NCI-H187 treated with DMSO at 0.1 percent for 48 hours (cell line): ENCODE data around the gene AKAP13.

ENCODE experiments used
- DNase-seq: peaks from one replicate; lab custom pipeline; 2025; lab: John Stamatoyannopoulos, UW

The AKAP13 gene

GRCh38 chr15:85539491-85539890 is 159.1 kb downstream of the AKAP13 start:
- no peak for DNase-seq

- no peak for DNase-seq
Measured at GRCh38 chr15:85540085-85540797, 159.8 kb downstream of the AKAP13 start.

- no peak for DNase-seq
Measured at GRCh38 chr15:85541744-85542143, 161.3 kb downstream of the AKAP13 start.

GRCh38 chr15:85542488-85542887 is 162.1 kb downstream of the AKAP13 start:
- no peak for DNase-seq

- DNase-seq, result no peak
Measured at GRCh38 chr15:85542895-85543331, 162.5 kb downstream of the AKAP13 start.

GRCh38 chr15:85543741-85544155 is 163.3 kb downstream of the AKAP13 start:
- DNase-seq, result peak; percentile 69

GRCh38 chr15:85545185-85545584 is 164.8 kb downstream of the AKAP13 start:
- DNase-seq, result no peak

- DNase-seq, result no peak
Measured at GRCh38 chr15:85545752-85546151, 165.3 kb downstream of the AKAP13 start.

GRCh38 chr15:85547386-85547785 is 167.0 kb downstream of the AKAP13 start:
- DNase-seq, result no peak

GRCh38 chr15:85550283-85550682 is 169.9 kb downstream of the AKAP13 start:
- DNase-seq, result no peak

- no peak for DNase-seq
Measured at GRCh38 chr15:85551221-85551832, 170.9 kb downstream of the AKAP13 start.

GRCh38 chr15:85554852-85555521 is 174.6 kb downstream of the AKAP13 start:
- no peak for DNase-seq

- no peak for DNase-seq
Measured at GRCh38 chr15:85555875-85556617, 175.6 kb downstream of the AKAP13 start.

- no peak for DNase-seq
Measured at GRCh38 chr15:85556618-85556895, 176.2 kb downstream of the AKAP13 start.

- no peak for DNase-seq
Measured at GRCh38 chr15:85557385-85557784, 177.0 kb downstream of the AKAP13 start.

- DNase-seq, result no peak
Measured at GRCh38 chr15:85558848-85559247, 178.4 kb downstream of the AKAP13 start.

GRCh38 chr15:85559530-85559929 is 179.1 kb downstream of the AKAP13 start:
- no peak for DNase-seq

GRCh38 chr15:85562824-85563223 is 182.4 kb downstream of the AKAP13 start:
- DNase-seq, result no peak

- DNase-seq, result no peak
Measured at GRCh38 chr15:85563328-85563727, 182.9 kb downstream of the AKAP13 start.

- DNase-seq, result no peak
Measured at GRCh38 chr15:85563731-85564130, 183.3 kb downstream of the AKAP13 start.

- no peak for DNase-seq
Measured at GRCh38 chr15:85564686-85565085, 184.3 kb downstream of the AKAP13 start.

GRCh38 chr15:85568261-85568808 is 187.9 kb downstream of the AKAP13 start:
- DNase-seq, result no peak
